Spleen (tissue), 7 donors: Measurements from ENCODE around the gene NDUFA13.

Experiments used
- CTCF ChIP-seq, 11 experiments: fragments of 200-600 bp in 7 of 11; fragments of 450-650 bp in 4 of 11; sonication (generic) in 4 of 11; IDR thresholded peaks in 8 of 11; conservative IDR thresholded peaks in 3 of 11; 1 replicate in 7 of 11; 2 replicates in 4 of 11; pipeline versions ENCODE4 v1.4.0 to v1.8.0; 2016 to 2021; ENCODE audit warnings: antibody characterized with exemption in 11 of 11, inconsistent platforms in 4 of 11, mild to moderate bottlenecking in 1 of 11
- POLR2A ChIP-seq, 3 donors: fragments of 450-650 bp; IDR thresholded peaks; one replicate each; pipeline ENCODE4 v1.5.1; 2017; ENCODE audit warnings: antibody characterized with exemption in 3 of 3, mild to moderate bottlenecking in 1 of 3
- POLR2AphosphoS5 ChIP-seq, 3 donors: sonication (generic); formaldehyde crosslinking; IDR thresholded peaks; one replicate each; pipeline ENCODE4 v1.5.1; 2017; ENCODE audit warnings: antibody characterized with exemption in 3 of 3
- donor health status: DM: no; HTN: no; CAD: no; lungs with moderate emphysema.
- donor health status: DM: no; HTN: no; CAD: no.
- donor health status: DM: no; HTN: no; CAD: no.

GRCh38 chr19:19558636-19559035 lies 42.6 kb downstream of the NDUFA13 start:
- no peak for TF ChIP-seq CTCF (IDR thresholded peaks at IDR 0.05 in 8 of 11, conservative IDR thresholded peaks at IDR 0.05 in 3 of 11)
- no peak for TF ChIP-seq POLR2A (IDR thresholded peaks at IDR 0.05)
- no peak for TF ChIP-seq POLR2AphosphoS5 (IDR thresholded peaks at IDR 0.05)
